Measurements from ENCODE around the gene PRSS38. TPM values are rescaled to one million over a fixed set of nuclear protein-coding genes. Genes with fewer than 3 reads are reported as not detected.

The PRSS38 gene
- total RNA-seq, 1 donor from 2014 or later = not detected

GRCh38 chr1:227893949-227894721 lies 78.7 kb downstream of the PRSS38 start:
- intact Hi-C loops (cut with micrococcal nuclease) = no loop called here

- intact Hi-C loops (cut with micrococcal nuclease) = no loop called here
Observed at GRCh38 chr1:227894831-227895451, 79.5 kb downstream of the PRSS38 start.

Other genes starting within 250 kb of the PRSS38 start
- 24.5 and 25.6 TPM in 2 replicates for gene JMJD4, start 80.4 kb upstream of the PRSS38 start, total RNA-seq
- 36.1 and 38.4 TPM in 2 replicates for gene SNAP47, start 80.2 kb upstream of the PRSS38 start, total RNA-seq
- 0.27 TPM in 2 replicates for gene WNT9A, start 132.3 kb downstream of the PRSS38 start, total RNA-seq
- not detected in 2 replicates for gene WNT3A, start 191.3 kb downstream of the PRSS38 start, total RNA-seq

Data from T-helper 1 cell treated with Interleukin-12 subunit alpha and Interleukin-12 subunit beta and Interleukin-4 antibody, amounts not matched to agents 30 ng/mL and 1 ng/mL, for 36 hours (primary cell).